Measurements from ENCODE around the gene INTS15. TPM values are rescaled to one million over a fixed set of nuclear protein-coding genes. Genes with fewer than 3 reads are reported as not detected.

Gene INTS15
- polyA plus RNA-seq, 1 donor (not counting 4 experiments of a cell fraction or from before 2014, with no cell fraction given) = 11.9 TPM

GRCh38 chr7:6640246-6640721 is 50.5 kb downstream of the INTS15 start:
- Histone ChIP-seq H3K9me3 (ENCODE audit: control insufficient read depth, low read depth, low read length) (no peaks in the 10 kb centered on the region), H3K27ac (ENCODE audit: control insufficient read depth, insufficient read depth, low read length) (no peak overlapping the region), H2AFZ (ENCODE audit: control insufficient read depth, low read length) (no peak overlapping the region), H3K4me1 (ENCODE audit: control insufficient read depth, extremely low read depth, insufficient read depth, low read length) (peaks cover 6% of the 10 kb centered on the region), H3K9me1 (ENCODE audit: control insufficient read depth, extremely low read depth, insufficient read depth, low read length) (no peaks in the 10 kb centered on the region), H3K4me2 (ENCODE audit: control insufficient read depth, extremely low read depth, insufficient read depth, low read depth, low read length) (no peak overlapping the region), H3K9ac (ENCODE audit: control insufficient read depth, extremely low read depth, insufficient read depth, low read length) (no peak overlapping the region), H3K4me3 (ENCODE audit: control insufficient read depth in 2 of 3, extremely low read depth in 1 of 3, insufficient read depth in 2 of 3, low read depth in 1 of 3, low read length in 3 of 3) (no peak overlapping the region), H3K27me3 (ENCODE audit: control insufficient read depth, extremely low read depth, insufficient read depth, low read length) (no peaks in the 10 kb centered on the region), H4K20me1 (ENCODE audit: control insufficient read depth, extremely low read depth, insufficient read depth, low read length) (no peaks in the 10 kb centered on the region), H3K79me2 (ENCODE audit: control insufficient read depth, insufficient read depth, low read length) (peaks cover 27% of the 10 kb centered on the region), H3K36me3 (ENCODE audit: control insufficient read depth in 2 of 2, extremely low read depth in 1 of 2, insufficient read depth in 2 of 2, low read length in 2 of 2) (peaks cover 13 to 24% of the 10 kb centered on the region in 2 experiments)
- dilution Hi-C loops (cut with MboI; ENCODE audit: extremely low pct_ligation_motif_present, low sequenced_read_pairs) = no loop called here
- DNase-seq (ENCODE audit: low read depth, low spot score) = no peak
- no peak for FAIRE-seq
- no peak for TF ChIP-seq EZH2 (IDR thresholded peaks at IDR 0.05; ENCODE audit: low read length)
- TF ChIP-seq, protein P1, sequence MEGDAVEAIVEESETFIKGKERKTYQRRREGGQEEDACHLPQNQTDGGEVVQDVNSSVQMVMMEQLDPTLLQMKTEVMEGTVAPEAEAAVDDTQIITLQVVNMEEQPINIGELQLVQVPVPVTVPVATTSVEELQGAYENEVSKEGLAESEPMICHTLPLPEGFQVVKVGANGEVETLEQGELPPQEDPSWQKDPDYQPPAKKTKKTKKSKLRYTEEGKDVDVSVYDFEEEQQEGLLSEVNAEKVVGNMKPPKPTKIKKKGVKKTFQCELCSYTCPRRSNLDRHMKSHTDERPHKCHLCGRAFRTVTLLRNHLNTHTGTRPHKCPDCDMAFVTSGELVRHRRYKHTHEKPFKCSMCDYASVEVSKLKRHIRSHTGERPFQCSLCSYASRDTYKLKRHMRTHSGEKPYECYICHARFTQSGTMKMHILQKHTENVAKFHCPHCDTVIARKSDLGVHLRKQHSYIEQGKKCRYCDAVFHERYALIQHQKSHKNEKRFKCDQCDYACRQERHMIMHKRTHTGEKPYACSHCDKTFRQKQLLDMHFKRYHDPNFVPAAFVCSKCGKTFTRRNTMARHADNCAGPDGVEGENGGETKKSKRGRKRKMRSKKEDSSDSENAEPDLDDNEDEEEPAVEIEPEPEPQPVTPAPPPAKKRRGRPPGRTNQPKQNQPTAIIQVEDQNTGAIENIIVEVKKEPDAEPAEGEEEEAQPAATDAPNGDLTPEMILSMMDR (optimal IDR thresholded peaks at IDR 0.05 in 1 of 3, IDR thresholded peaks at IDR 0.05 in 1 of 3, conservative IDR thresholded peaks at IDR 0.05 in 1 of 3; ENCODE audit: extremely low read depth in 1 of 3, insufficient read depth in 2 of 3, low read length in 3 of 3) = no peak

GRCh38 chr7:6641305-6642035 is 51.6 kb downstream of the INTS15 start:
- Histone ChIP-seq H3K4me1 (ENCODE audit: control insufficient read depth, extremely low read depth, insufficient read depth, low read length) (peaks cover 6% of the 10 kb centered on the region), H3K9me3 (ENCODE audit: control insufficient read depth, low read depth, low read length) (no peaks in the 10 kb centered on the region), H3K9me1 (ENCODE audit: control insufficient read depth, extremely low read depth, insufficient read depth, low read length) (no peaks in the 10 kb centered on the region), H3K27me3 (ENCODE audit: control insufficient read depth, extremely low read depth, insufficient read depth, low read length) (no peaks in the 10 kb centered on the region), H3K79me2 (ENCODE audit: control insufficient read depth, insufficient read depth, low read length) (peaks cover 27% of the 10 kb centered on the region), H3K4me3 (ENCODE audit: control insufficient read depth in 2 of 3, extremely low read depth in 1 of 3, insufficient read depth in 2 of 3, low read depth in 1 of 3, low read length in 3 of 3) (no peak overlapping the region), H4K20me1 (ENCODE audit: control insufficient read depth, extremely low read depth, insufficient read depth, low read length) (no peaks in the 10 kb centered on the region), H3K36me3 (ENCODE audit: control insufficient read depth in 2 of 2, extremely low read depth in 1 of 2, insufficient read depth in 2 of 2, low read length in 2 of 2) (peaks cover 13 to 28% of the 10 kb centered on the region in 2 experiments), H3K27ac (ENCODE audit: control insufficient read depth, insufficient read depth, low read length) (no peak overlapping the region), H2AFZ (ENCODE audit: control insufficient read depth, low read length) (no peak overlapping the region), H3K4me2 (ENCODE audit: control insufficient read depth, extremely low read depth, insufficient read depth, low read depth, low read length) (no peak overlapping the region), H3K9ac (ENCODE audit: control insufficient read depth, extremely low read depth, insufficient read depth, low read length) (no peak overlapping the region)
- FAIRE-seq = no peak
- dilution Hi-C loops (cut with MboI; ENCODE audit: extremely low pct_ligation_motif_present, low sequenced_read_pairs) = no loop called here
- DNase-seq (ENCODE audit: low read depth, low spot score) = no peak
- no peak for TF ChIP-seq EZH2 (IDR thresholded peaks at IDR 0.05; ENCODE audit: low read length)
- TF ChIP-seq, protein P1 (optimal IDR thresholded peaks at IDR 0.05 in 1 of 3, IDR thresholded peaks at IDR 0.05 in 1 of 3, conservative IDR thresholded peaks at IDR 0.05 in 1 of 3; ENCODE audit: extremely low read depth in 1 of 3, insufficient read depth in 2 of 3, low read length in 3 of 3) = no peak
